Naive thymus-derived CD4-positive, alpha-beta T cell (primary cell): ENCODE measurements around the gene PAQR5. TPM values are rescaled to one million over a fixed set of nuclear protein-coding genes. Genes with fewer than 3 reads are reported as not detected.

Experiments used
- ATAC-seq: fragments of 150-1000 bp; cut with Tn5 transposase; 2 replicates; pipeline ENCODE4 v1.10.0; 2021; ENCODE audit warnings: mild to moderate bottlenecking, moderate library complexity
- CTCF ChIA-PET: fragments of 350-600 bp; sonication (Branson Sonifier 250); formaldehyde crosslinking; loops from one replicate; lab custom pipeline; 2021; ENCODE audit warnings: antibody characterized with exemption; lab: Charles Lee
- POLR2A ChIA-PET: fragments of 350-600 bp; sonication (Branson Sonifier 250); formaldehyde crosslinking; loops from one replicate; lab custom pipeline; 2021; ENCODE audit warnings: antibody characterized with exemption, inconsistent platforms; lab: Charles Lee
- DNase-seq, 9 donors: peaks; one replicate each; pipeline versions ENCODE4 v3.0.0 to v3.0.0-alpha.2; 2020 to 2022; ENCODE audit warnings: mixed read lengths in 1 of 9
- H3K27ac ChIP-seq: one replicate; pipeline ENCODE4 v1.7.0; 2013; ENCODE audit warnings: mild to moderate bottlenecking, low read depth, low read length, moderate library complexity
- H3K27me3 ChIP-seq, 2 donors: one replicate each; pipeline ENCODE4 v1.7.0; 2013; ENCODE audit warnings: low read length in 2 of 2, mild to moderate bottlenecking in 2 of 2, moderate library complexity in 2 of 2; ENCODE audit not compliant: control insufficient read depth in 2 of 2, insufficient read depth in 2 of 2
- H3K36me3 ChIP-seq, 3 experiments: 1 replicate in 2 of 3; 2 replicates in 1 of 3; pipeline ENCODE4 v1.7.0; 2013; ENCODE audit warnings: low read length in 3 of 3, mild to moderate bottlenecking in 3 of 3, moderate library complexity in 1 of 3; ENCODE audit not compliant: insufficient read depth in 3 of 3, control insufficient read depth in 2 of 3
- H3K4me1 ChIP-seq, 2 donors: one replicate each; pipeline ENCODE4 v1.7.0; 2013; ENCODE audit warnings: low read length in 2 of 2, mild to moderate bottlenecking in 2 of 2, moderate library complexity in 1 of 2; ENCODE audit not compliant: control insufficient read depth in 2 of 2, insufficient read depth in 2 of 2
- H3K4me3 ChIP-seq: 2 replicates; pipeline ENCODE4 v1.7.0; 2013; ENCODE audit warnings: mild to moderate bottlenecking, low read length
- H3K9me3 ChIP-seq, 3 experiments: 1 replicate in 2 of 3; 2 replicates in 1 of 3; pipeline ENCODE4 v1.7.0; 2013; ENCODE audit warnings: low read length in 3 of 3; ENCODE audit not compliant: control insufficient read depth in 2 of 3
- H3K27ac Mint-ChIP-seq, 9 donors: one replicate each; pipeline ENCODE4 v1.8.0; 2020 to 2022; ENCODE audit warnings: mixed read lengths in 9 of 9, mild to moderate bottlenecking in 8 of 9, moderate library complexity in 5 of 9, inconsistent platforms in 2 of 9
- H3K27me3 Mint-ChIP-seq, 5 donors: one replicate each; pipeline ENCODE4 v1.8.0; 2021 to 2022; ENCODE audit warnings: mixed read lengths in 5 of 5, mild to moderate bottlenecking in 1 of 5
- H3K36me3 Mint-ChIP-seq, 5 donors: one replicate each; pipeline ENCODE4 v1.8.0; 2020 to 2022; ENCODE audit warnings: mixed read lengths in 5 of 5, mild to moderate bottlenecking in 3 of 5, inconsistent platforms in 1 of 5
- H3K4me1 Mint-ChIP-seq, 7 donors: one replicate each; pipeline ENCODE4 v1.8.0; 2020 to 2022; ENCODE audit warnings: mixed read lengths in 7 of 7, mild to moderate bottlenecking in 3 of 7, inconsistent platforms in 1 of 7
- H3K4me3 Mint-ChIP-seq, 10 donors: one replicate each; pipeline ENCODE4 v1.8.0; 2020 to 2022; ENCODE audit warnings: mild to moderate bottlenecking in 10 of 10, mixed read lengths in 10 of 10, moderate library complexity in 6 of 10, inconsistent platforms in 2 of 10
- H3K9me3 Mint-ChIP-seq, 11 donors: one replicate each; pipeline ENCODE4 v1.8.0; 2020 to 2022; ENCODE audit warnings: mixed read lengths in 11 of 11, mild to moderate bottlenecking in 4 of 11, inconsistent platforms in 1 of 11, moderate library complexity in 1 of 11
- intact Hi-C, 2 donors: fragments of 100-400 bp; cut with micrococcal nuclease; formaldehyde crosslinking; loops; one replicate each; pipeline ENCODE4 v1.15.1; 2023
- polyA plus RNA-seq, 2 donors: library from polyadenylated mRNA; unstranded; fragments of 300-500 nt; fragmentation: Illumina TruSeq; gene quantifications; one replicate each; pipeline ENCODE4 v1.2.3, GENCODE V29; 2021
- total RNA-seq, 6 experiments: library from RNA in 5 of 6; stranded (reverse) in 5 of 6; gene quantifications; 1 replicate in 5 of 6; 2 replicates in 1 of 6; pipeline ENCODE4 v1.2.3 and lab custom pipeline; 2021 to 2026

The PAQR5 gene
- total and polyA plus RNA-seq, 7 experiments from 2014 or later: 0.11 TPM; not detected in 6

- peaks cover 0 to 14% (median 8%) of the 10 kb centered on the region in 7 donors for H3K4me1 Mint-ChIP-seq
- Histone ChIP-seq H3K4me3 (no peak overlapping the region), H3K4me1 (no peaks in the 10 kb centered on the region), H3K9me3 (no peaks in the 10 kb centered on the region), H3K27ac (no peak overlapping the region), H3K36me3 (no peaks in the 10 kb centered on the region), H3K27me3 (no peaks in the 10 kb centered on the region)
- DNase-seq (no peak), ATAC-seq (peak; percentile 54)
- ChIA-PET POLR2A (no interaction called here), CTCF (interaction anchor here (0.6 kb wide), 1 partner anchor 43 kb away, joined by 3 read pairs; no protein-coding TSS in a partner anchor)
- intact Hi-C loops: no loop called here
- no peak overlapping the region for H3K4me3 Mint-ChIP-seq
- H3K27me3 Mint-ChIP-seq: peaks cover 4 to 24% (median 7%) of the 10 kb centered on the region in 5 donors
- no peak overlapping the region for H3K27ac Mint-ChIP-seq
- peaks cover 0 to 1% (median 0%) of the 10 kb centered on the region in 11 donors for H3K9me3 Mint-ChIP-seq
- no peaks in the 10 kb centered on the region for H3K36me3 Mint-ChIP-seq
Observed at GRCh38 chr15:69319384-69320375, 21.0 kb downstream of the PAQR5 start.

- Mint-ChIP-seq H3K4me1 (peaks cover 0 to 14% (median 8%) of the 10 kb centered on the region in 7 donors), H3K36me3 (no peaks in the 10 kb centered on the region), H3K27ac (no peak overlapping the region), H3K4me3 (no peak overlapping the region), H3K27me3 (peaks cover 0 to 24% (median 9%) of the 10 kb centered on the region in 5 donors), H3K9me3 (peaks cover 0 to 1% (median 0%) of the 10 kb centered on the region in 11 donors)
- Histone ChIP-seq H3K4me1 (no peaks in the 10 kb centered on the region), H3K27me3 (no peaks in the 10 kb centered on the region), H3K9me3 (no peaks in the 10 kb centered on the region), H3K27ac (no peak overlapping the region), H3K36me3 (no peaks in the 10 kb centered on the region), H3K4me3 (no peak overlapping the region)
- ATAC-seq: no peak
- no peak for DNase-seq
- ChIA-PET CTCF (no interaction called here), POLR2A (no interaction called here)
- intact Hi-C loops: no loop called here
Observed at GRCh38 chr15:69320977-69321554, 22.4 kb downstream of the PAQR5 start.

DNA sequence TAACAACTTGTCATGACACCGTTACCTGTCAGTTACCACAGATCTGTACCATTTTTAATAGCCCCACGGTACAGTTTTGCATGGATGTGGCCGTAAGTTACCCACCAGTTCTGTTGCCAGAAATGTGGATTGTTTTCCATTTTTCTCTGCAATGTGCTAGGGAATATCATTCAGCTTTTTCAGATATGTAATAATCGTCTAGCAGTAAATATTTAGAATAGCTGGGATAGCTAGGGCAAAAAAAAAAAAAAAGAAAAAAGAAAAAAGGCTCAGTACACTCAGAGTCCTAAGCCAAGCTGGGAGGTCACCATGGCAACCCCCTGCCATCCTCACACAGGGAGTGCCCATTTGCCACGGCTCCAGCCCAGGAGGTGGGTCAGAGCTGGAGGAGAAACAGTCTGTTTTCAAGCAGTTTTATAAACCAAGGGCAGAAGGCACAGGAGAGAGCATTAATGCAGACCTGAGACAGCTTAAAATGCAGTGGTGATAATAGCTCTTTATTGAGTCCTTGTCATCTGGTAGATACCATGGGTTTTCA lies 25.2 kb downstream of the PAQR5 start:
- no peak overlapping the region for H3K27ac ChIP-seq
- Mint-ChIP-seq H3K27ac (no peak overlapping the region), H3K36me3 (no peaks in the 10 kb centered on the region), H3K4me3 (no peak overlapping the region), H3K27me3 (peaks cover 0 to 25% (median 12%) of the 10 kb centered on the region in 5 donors), H3K4me1 (peaks cover 0 to 14% (median 8%) of the 10 kb centered on the region in 7 donors), H3K9me3 (peaks cover 0 to 4% (median 0%) of the 10 kb centered on the region in 11 donors)
- CTCF ChIA-PET: interaction anchor here (0.5 kb wide), 1 partner anchor 11 kb away, joined by 4 read pairs; no protein-coding TSS in a partner anchor
- intact Hi-C loops: no loop called here
- no peak for DNase-seq
- H3K9me3 ChIP-seq: no peaks in the 10 kb centered on the region
- no peak for ATAC-seq
- H3K36me3 ChIP-seq: no peaks in the 10 kb centered on the region
- POLR2A ChIA-PET: no interaction called here
- no peaks in the 10 kb centered on the region for H3K4me1 ChIP-seq
- no peaks in the 10 kb centered on the region for H3K27me3 ChIP-seq
- no peak overlapping the region for H3K4me3 ChIP-seq

- Histone ChIP-seq H3K27me3 (no peaks in the 10 kb centered on the region), H3K9me3 (no peaks in the 10 kb centered on the region), H3K27ac (no peak overlapping the region), H3K4me1 (no peaks in the 10 kb centered on the region), H3K4me3 (no peak overlapping the region), H3K36me3 (no peaks in the 10 kb centered on the region)
- Mint-ChIP-seq H3K27me3 (peaks cover 0 to 25% (median 12%) of the 10 kb centered on the region in 5 donors), H3K27ac (no peak overlapping the region), H3K9me3 (peaks cover 0 to 4% (median 0%) of the 10 kb centered on the region in 11 donors), H3K36me3 (no peaks in the 10 kb centered on the region), H3K4me3 (no peak overlapping the region), H3K4me1 (peaks cover 0 to 14% (median 8%) of the 10 kb centered on the region in 7 donors)
- intact Hi-C loops: no loop called here
- no peak for ATAC-seq
- ChIA-PET CTCF (interaction anchor here (0.5 kb wide), 1 partner anchor 11 kb away, joined by 4 read pairs; no protein-coding TSS in a partner anchor), POLR2A (no interaction called here)
- no peak for DNase-seq
Observed at GRCh38 chr15:69324565-69324964, 25.9 kb downstream of the PAQR5 start.

DNA sequence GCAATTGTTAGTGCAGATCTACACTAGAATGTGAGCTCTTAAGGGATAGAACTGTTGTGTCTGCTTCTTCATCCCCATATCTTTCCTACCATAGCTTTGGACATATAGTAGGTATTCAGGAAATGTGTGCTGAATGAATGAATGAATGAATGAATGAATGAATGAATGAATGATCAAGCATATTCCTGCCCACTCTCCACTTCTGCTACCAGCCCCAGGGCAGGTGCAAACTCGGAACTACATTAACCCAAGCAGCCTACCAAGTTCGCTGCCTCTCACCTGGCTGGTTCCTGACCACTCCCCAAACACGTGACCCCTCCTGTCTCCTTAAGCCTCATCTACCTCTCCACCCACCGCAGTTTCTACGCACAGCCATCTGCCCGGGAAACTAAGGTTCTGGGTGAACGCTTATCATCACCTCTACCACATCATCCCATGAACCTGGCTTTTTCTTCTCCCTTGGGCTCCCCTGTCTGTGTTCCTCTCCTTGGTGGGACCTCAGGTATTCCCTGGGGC lies 26.8 kb downstream of the PAQR5 start:
- no peak overlapping the region for H3K27ac ChIP-seq
- no peaks in the 10 kb centered on the region for H3K9me3 ChIP-seq
- no peak for ATAC-seq
- CTCF ChIA-PET: interaction anchor here (0.7 kb wide), 1 partner anchor 116 kb away, joined by 3 read pairs; no protein-coding TSS in a partner anchor
- Mint-ChIP-seq H3K36me3 (no peaks in the 10 kb centered on the region), H3K4me1 (peaks cover 0 to 9% (median 8%) of the 10 kb centered on the region in 7 donors), H3K27ac (no peak overlapping the region), H3K27me3 (peaks cover 8 to 25% (median 18%) of the 10 kb centered on the region in 5 donors), H3K4me3 (no peak overlapping the region), H3K9me3 (peaks cover 0 to 4% (median 0%) of the 10 kb centered on the region in 11 donors)
- intact Hi-C loops: no loop called here
- no peaks in the 10 kb centered on the region for H3K36me3 ChIP-seq
- H3K4me1 ChIP-seq: no peaks in the 10 kb centered on the region
- no peak for DNase-seq
- no peaks in the 10 kb centered on the region for H3K27me3 ChIP-seq
- H3K4me3 ChIP-seq: no peak overlapping the region
- POLR2A ChIA-PET: no interaction called here

DNA sequence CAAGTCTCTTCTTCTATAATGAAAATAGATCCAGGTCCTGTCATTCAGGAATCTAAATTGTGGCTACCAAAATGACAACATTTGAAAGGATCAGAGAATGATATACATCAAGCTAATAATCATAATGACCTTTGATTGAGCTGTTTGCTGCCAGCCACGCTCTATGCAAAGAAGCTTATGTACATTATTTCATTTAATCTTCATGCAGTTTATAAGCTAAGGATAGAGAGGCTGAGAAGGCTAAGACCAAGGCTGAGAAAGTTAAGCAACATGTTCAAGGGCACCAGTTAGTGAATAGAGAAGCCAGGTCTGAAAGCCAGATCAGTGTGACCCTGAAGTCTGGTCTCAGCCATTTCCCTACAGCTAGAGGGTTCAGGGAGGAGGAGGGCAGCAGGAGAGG lies 29.4 kb downstream of the PAQR5 start:
- ATAC-seq (no peak), DNase-seq (no peak)
- H3K9me3 ChIP-seq: no peaks in the 10 kb centered on the region
- no peaks in the 10 kb centered on the region for H3K4me1 Mint-ChIP-seq
- ChIA-PET POLR2A (no interaction called here), CTCF (interaction anchor here (0.7 kb wide), 1 partner anchor 114 kb away, joined by 3 read pairs; no protein-coding TSS in a partner anchor)
- no peak overlapping the region for H3K4me3 ChIP-seq
- intact Hi-C loops: no loop called here
- H3K27ac Mint-ChIP-seq: no peak overlapping the region
- H3K36me3 Mint-ChIP-seq: no peaks in the 10 kb centered on the region
- H3K27ac ChIP-seq: no peak overlapping the region
- H3K27me3 ChIP-seq: no peaks in the 10 kb centered on the region
- peaks cover 11 to 16% (median 12%) of the 10 kb centered on the region in 5 donors for H3K27me3 Mint-ChIP-seq
- no peaks in the 10 kb centered on the region for H3K4me1 ChIP-seq
- H3K9me3 Mint-ChIP-seq: peaks cover 0 to 5% (median 0%) of the 10 kb centered on the region in 11 donors
- H3K4me3 Mint-ChIP-seq: no peak overlapping the region
- no peaks in the 10 kb centered on the region for H3K36me3 ChIP-seq
